Measurements from ENCODE around the gene PPIF.

PPIF gene

DNA sequence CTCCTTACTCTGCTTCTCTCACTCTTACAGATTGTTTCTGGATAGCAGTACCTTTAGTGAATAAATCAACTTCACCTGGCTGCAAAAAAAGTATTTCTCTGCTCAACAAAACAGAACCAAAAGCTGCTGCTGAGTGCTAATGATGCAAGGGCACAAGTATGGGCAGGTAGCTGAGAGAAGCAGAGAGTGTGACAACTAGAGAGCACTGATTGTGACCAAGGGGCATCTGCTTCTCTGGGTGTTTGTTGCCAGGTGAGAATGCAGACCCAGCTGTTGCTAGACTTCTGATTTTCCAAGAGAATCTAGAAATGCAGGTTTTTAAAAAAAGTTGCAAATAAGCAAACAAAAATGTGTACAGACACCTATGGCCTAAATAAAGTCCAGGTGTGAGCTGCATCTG, 25.3 kb upstream of the PPIF start:
- no peak for DNase-seq (ENCODE audit: low spot score)
- no peak for TF ChIP-seq CTCF (IDR thresholded peaks at IDR 0.05; ENCODE audit: extremely low read depth, missing control alignments)

- TF ChIP-seq CTCF (IDR thresholded peaks at IDR 0.05; ENCODE audit: extremely low read depth, missing control alignments) = no peak
- no peak for DNase-seq (ENCODE audit: low spot score)
Observed at GRCh38 chr10:79322616-79323543, 24.4 kb upstream of the PPIF start.

- DNase-seq (ENCODE audit: low spot score) = no peak
- TF ChIP-seq CTCF (IDR thresholded peaks at IDR 0.05; ENCODE audit: extremely low read depth, missing control alignments) = no peak
Observed at GRCh38 chr10:79323602-79324001, 23.7 kb upstream of the PPIF start.

GRCh38 chr10:79324032-79324695, 23.1 kb upstream of the PPIF start:
- no peak for TF ChIP-seq CTCF (IDR thresholded peaks at IDR 0.05; ENCODE audit: extremely low read depth, missing control alignments)
- DNase-seq (ENCODE audit: low spot score) = no peak

- no peak for DNase-seq (ENCODE audit: low spot score)
- TF ChIP-seq CTCF (IDR thresholded peaks at IDR 0.05; ENCODE audit: extremely low read depth, missing control alignments) = no peak
Observed at GRCh38 chr10:79326361-79327089, 20.7 kb upstream of the PPIF start.

DNA sequence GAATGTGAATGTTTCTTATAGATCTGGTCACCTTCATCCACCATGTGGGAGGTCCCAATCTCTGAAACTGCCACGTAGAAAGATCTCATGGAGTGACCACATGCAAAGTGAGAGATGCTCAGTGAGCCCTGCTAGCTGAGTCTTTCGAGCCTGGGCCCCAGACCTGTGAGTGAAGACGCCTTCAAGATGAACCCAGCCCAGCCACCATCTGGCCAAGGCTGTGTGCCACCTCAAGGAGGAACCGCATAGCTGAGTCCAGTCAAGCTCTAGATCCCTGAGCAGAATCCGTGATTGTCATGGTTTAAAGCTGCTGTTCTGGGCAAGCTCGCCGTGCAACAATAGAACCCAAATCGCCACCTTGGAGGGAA, 20.2 kb upstream of the PPIF start:
- no peak for DNase-seq (ENCODE audit: low spot score)
- no peak for TF ChIP-seq CTCF (IDR thresholded peaks at IDR 0.05; ENCODE audit: extremely low read depth, missing control alignments)

Data from GM20000 (cell line).